ENCODE measurements around the gene THBS1. TPM values are rescaled to one million over a fixed set of nuclear protein-coding genes. Genes with fewer than 3 reads are reported as not detected.

THBS1 gene
- total and polyA plus RNA-seq, 4 experiments from 2014 or later = 0.77 to 7.6 (median 2.6) TPM

DNA sequence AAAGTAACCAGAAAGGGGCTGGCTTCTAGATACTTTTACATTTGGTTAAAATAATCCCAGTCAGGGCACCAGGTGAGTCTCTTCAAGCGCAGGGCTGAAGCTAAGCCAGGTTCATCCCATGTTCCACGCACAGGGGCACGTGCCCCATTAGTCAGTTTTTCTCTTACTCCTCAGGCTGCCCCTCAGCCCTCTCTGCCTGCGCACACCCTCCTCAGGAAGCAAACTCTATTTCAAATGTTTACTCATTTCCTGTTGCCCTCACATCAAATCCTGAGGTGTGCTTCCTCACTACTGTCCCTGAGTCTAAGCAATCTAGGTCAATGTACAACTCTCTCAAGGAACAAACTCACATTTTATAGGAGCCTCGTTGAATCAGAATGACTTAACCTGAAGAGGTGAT lies 48.5 kb downstream of the THBS1 start:
- CTCF ChIA-PET (ENCODE audit: partially characterized antibody) = interaction anchor here (0.7 to 4.5 kb wide), 13 partner anchors 12 to 813 kb away, joined by 3 to 35 read pairs (median 4); partner anchors contain the start of gene THBS1
- Mint-ChIP-seq H3K4me1 (peaks cover 57 to 70% (median 67%) of the 10 kb centered on the region in 4 donors), H3K9me3 (peaks cover 0 to 3% (median 0%) of the 10 kb centered on the region in 8 donors), H3K27me3 (no peaks in the 10 kb centered on the region), H3K36me3 (peaks cover 0 to 9% of the 10 kb centered on the region in 2 donors), H3K27ac (peak overlapping the region; percentile 96 to 99 (median 98)), H3K4me3 (peak overlapping the region in 7 of 8 donors; percentile 3 to 81 (median 66))
- POLR2A ChIA-PET (ENCODE audit: partially characterized antibody) = interaction anchor here (0.7 to 3.8 kb wide), 17 partner anchors 10 to 679 kb away, joined by 3 to 17 read pairs (median 4); partner anchors contain the start of genes FSIP1 and THBS1
- Histone ChIP-seq H3K9me3 (ENCODE audit: control insufficient read depth in 1 of 2, low read length in 2 of 2) (no peaks in the 10 kb centered on the region), H3K36me3 (ENCODE audit: insufficient read depth, low read length) (no peaks in the 10 kb centered on the region), H3K27ac (ENCODE audit: low read depth, low read length) (peak overlapping the region; percentile 62), H3K4me3 (ENCODE audit: low read length in 2 of 2) (peak overlapping the region in 1 of 2 donors; percentile 16), H3K4me1 (ENCODE audit: insufficient read depth, low read length) (peaks cover 72% of the 10 kb centered on the region), H3K27me3 (ENCODE audit: insufficient read depth, low read length) (no peaks in the 10 kb centered on the region)
- DNase-seq = peak; percentile 63 to 87 (median 76)
- intact Hi-C loops (cut with micrococcal nuclease) = loop anchor here (1.0 kb wide), 1 partner anchor 35 kb away; no protein-coding TSS in a partner anchor

DNA sequence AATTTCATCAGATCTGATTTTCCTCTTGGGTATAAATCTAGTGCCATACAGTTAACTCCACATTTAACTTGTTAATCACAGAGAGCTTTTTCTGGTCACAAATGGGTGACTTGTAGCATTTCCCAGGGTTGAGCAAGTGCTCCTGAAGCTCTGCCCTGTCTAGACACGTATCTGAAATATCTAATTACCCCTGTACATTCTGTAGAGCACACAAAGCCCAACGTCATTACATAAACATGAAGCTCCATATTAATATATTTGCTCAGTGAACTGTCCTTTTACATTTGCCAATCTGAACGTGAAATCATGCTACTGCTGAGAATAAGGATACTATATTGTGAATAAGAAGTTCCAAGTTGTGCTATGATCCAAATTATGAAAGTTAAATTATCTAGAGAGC lies 49.0 kb downstream of the THBS1 start:
- peak overlapping the region; percentile 62 for H3K27ac ChIP-seq (ENCODE audit: low read depth, low read length)
- ChIA-PET CTCF (ENCODE audit: partially characterized antibody) (interaction anchor here (0.7 to 4.5 kb wide), 12 partner anchors 11 to 127 kb away, joined by 3 to 35 read pairs (median 4); partner anchors contain the start of gene THBS1), POLR2A (ENCODE audit: partially characterized antibody) (interaction anchor here (0.7 to 3.8 kb wide), 15 partner anchors 11 to 679 kb away, joined by 3 to 17 read pairs (median 4); partner anchors contain the start of genes FSIP1 and THBS1)
- H3K27me3 ChIP-seq (ENCODE audit: insufficient read depth, low read length) = no peaks in the 10 kb centered on the region
- peaks cover 0 to 3% (median 0%) of the 10 kb centered on the region in 8 donors for H3K9me3 Mint-ChIP-seq
- no peaks in the 10 kb centered on the region for H3K36me3 ChIP-seq (ENCODE audit: insufficient read depth, low read length)
- peaks cover 51 to 65% (median 62%) of the 10 kb centered on the region in 4 donors for H3K4me1 Mint-ChIP-seq
- peak overlapping the region in 6 of 8 donors; percentile 40 to 81 (median 68) for H3K4me3 Mint-ChIP-seq
- H3K4me3 ChIP-seq (ENCODE audit: low read length in 2 of 2) = no peak overlapping the region
- peaks cover 67% of the 10 kb centered on the region for H3K4me1 ChIP-seq (ENCODE audit: insufficient read depth, low read length)
- H3K27me3 Mint-ChIP-seq = no peaks in the 10 kb centered on the region
- H3K27ac Mint-ChIP-seq = peak overlapping the region; percentile 96 to 99 (median 98)
- intact Hi-C loops (cut with micrococcal nuclease) = loop anchor here (1.0 kb wide), 1 partner anchor 36 kb away; no protein-coding TSS in a partner anchor
- H3K36me3 Mint-ChIP-seq = peaks cover 0 to 7% of the 10 kb centered on the region in 2 donors
- H3K9me3 ChIP-seq (ENCODE audit: control insufficient read depth in 1 of 2, low read length in 2 of 2) = no peaks in the 10 kb centered on the region
- DNase-seq = peak in 1 of 5 donors; percentile 12

DNA sequence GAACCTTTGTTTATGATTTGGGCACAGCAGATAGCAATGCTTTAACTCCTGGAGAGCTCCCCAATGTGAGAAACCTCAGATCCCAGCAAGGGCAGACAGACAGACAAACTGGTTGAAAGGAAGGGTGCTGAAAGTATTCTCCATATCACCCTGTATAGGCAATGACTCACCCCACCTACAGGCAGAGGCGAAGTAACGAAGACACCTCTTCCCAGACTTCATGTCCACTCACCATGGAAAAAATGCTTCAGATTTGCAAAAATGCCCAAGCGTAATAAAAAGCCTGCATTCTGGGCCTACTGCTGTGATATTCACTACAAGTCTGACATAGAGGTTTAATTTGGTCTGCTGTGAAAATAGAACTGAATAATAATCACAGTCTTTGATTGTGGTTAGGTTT lies 50.5 kb downstream of the THBS1 start:
- ChIA-PET CTCF (ENCODE audit: partially characterized antibody) (interaction anchor here (1.0 to 4.5 kb wide), 4 partner anchors 9 to 125 kb away, joined by 3 to 26 read pairs (median 4); no protein-coding TSS in a partner anchor), POLR2A (ENCODE audit: partially characterized antibody) (interaction anchor here (0.9 to 3.8 kb wide), 2 partner anchors 8 to 151 kb away, joined by 3 to 17 read pairs; partner anchors contain the start of gene FSIP1)
- H3K9me3 Mint-ChIP-seq = peaks cover 0 to 4% (median 0%) of the 10 kb centered on the region in 8 donors
- H3K4me3 Mint-ChIP-seq = peak overlapping the region in 3 of 8 donors; percentile 2 to 47 (median 6)
- intact Hi-C loops (cut with micrococcal nuclease) = no loop called here
- Histone ChIP-seq H3K4me3 (ENCODE audit: low read length in 2 of 2) (no peak overlapping the region), H3K4me1 (ENCODE audit: insufficient read depth, low read length) (peaks cover 52% of the 10 kb centered on the region), H3K9me3 (ENCODE audit: control insufficient read depth in 1 of 2, low read length in 2 of 2) (no peaks in the 10 kb centered on the region), H3K27me3 (ENCODE audit: insufficient read depth, low read length) (no peaks in the 10 kb centered on the region), H3K27ac (ENCODE audit: low read depth, low read length) (no peak overlapping the region), H3K36me3 (ENCODE audit: insufficient read depth, low read length) (no peaks in the 10 kb centered on the region)
- no peaks in the 10 kb centered on the region for H3K27me3 Mint-ChIP-seq
- peaks cover 0 to 4% of the 10 kb centered on the region in 2 donors for H3K36me3 Mint-ChIP-seq
- H3K4me1 Mint-ChIP-seq = peaks cover 40 to 50% (median 48%) of the 10 kb centered on the region in 4 donors
- peak in 1 of 5 donors; percentile 24 for DNase-seq
- peak overlapping the region; percentile 6 to 88 (median 62) for H3K27ac Mint-ChIP-seq

DNA sequence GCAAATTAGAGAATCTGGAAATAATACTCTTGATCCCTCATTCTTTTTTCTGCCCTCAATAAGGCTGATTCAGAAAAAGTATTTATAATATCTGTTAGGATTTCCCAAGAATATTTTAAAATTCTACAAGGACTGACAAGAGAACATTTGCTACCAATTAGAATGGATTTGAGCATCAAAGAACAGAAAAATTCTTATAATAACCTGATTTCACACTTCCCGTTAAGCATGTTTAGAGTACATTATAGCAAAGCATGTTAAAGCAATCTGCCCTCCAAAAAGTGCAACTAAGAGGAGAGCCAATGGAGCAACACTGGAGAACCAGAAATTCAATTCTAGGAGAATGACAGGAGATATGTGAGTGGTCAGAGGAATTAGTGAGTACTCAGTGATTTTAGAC lies 57.2 kb downstream of the THBS1 start:
- CTCF ChIA-PET (ENCODE audit: partially characterized antibody) = no interaction called here

DNA sequence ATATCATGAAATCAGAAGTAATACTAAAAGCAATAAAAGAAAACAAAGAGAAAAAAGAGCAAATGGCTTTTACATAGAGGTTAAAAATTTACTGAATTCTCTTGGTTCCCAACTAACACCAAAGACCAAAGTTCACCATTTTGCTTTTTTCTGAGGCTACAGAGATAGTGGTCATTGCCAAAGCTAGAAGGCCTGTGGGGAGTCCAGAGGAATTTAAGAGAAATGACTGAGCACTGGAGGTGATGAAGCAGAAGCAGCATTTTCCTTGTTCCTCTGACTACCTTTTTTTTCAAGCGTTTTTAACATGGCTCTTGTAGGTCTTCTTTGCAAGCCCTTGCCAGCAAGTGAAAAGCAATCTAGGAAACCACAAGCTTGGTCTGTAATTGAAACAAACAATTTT lies 58.2 kb downstream of the THBS1 start:
- CTCF ChIA-PET (ENCODE audit: partially characterized antibody) = no interaction called here
- H3K27me3 Mint-ChIP-seq = peaks cover 2 to 3% of the 10 kb centered on the region in 2 donors
- intact Hi-C loops (cut with micrococcal nuclease) = no loop called here
- no peak overlapping the region for H3K4me3 ChIP-seq (ENCODE audit: low read length in 2 of 2)
- no peaks in the 10 kb centered on the region for H3K27me3 ChIP-seq (ENCODE audit: insufficient read depth, low read length)
- H3K9me3 Mint-ChIP-seq = peaks cover 0 to 2% (median 0%) of the 10 kb centered on the region in 8 donors
- peaks cover 4 to 20% (median 10%) of the 10 kb centered on the region in 4 donors for H3K4me1 Mint-ChIP-seq
- no peak overlapping the region for H3K27ac Mint-ChIP-seq
- H3K36me3 Mint-ChIP-seq = no peaks in the 10 kb centered on the region
- no peaks in the 10 kb centered on the region for H3K36me3 ChIP-seq (ENCODE audit: insufficient read depth, low read length)
- POLR2A ChIA-PET (ENCODE audit: partially characterized antibody) = interaction anchor here (0.9 kb wide), 1 partner anchor 10 kb away, joined by 4 read pairs; no protein-coding TSS in a partner anchor
- peaks cover 20% of the 10 kb centered on the region for H3K4me1 ChIP-seq (ENCODE audit: insufficient read depth, low read length)
- no peak overlapping the region for H3K4me3 Mint-ChIP-seq
- H3K9me3 ChIP-seq (ENCODE audit: control insufficient read depth in 1 of 2, low read length in 2 of 2) = no peaks in the 10 kb centered on the region
- H3K27ac ChIP-seq (ENCODE audit: low read depth, low read length) = no peak overlapping the region
- no peak for DNase-seq

More for the DNA sequence above, 57.2 kb downstream of the THBS1 start:
- Mint-ChIP-seq H3K9me3 (peaks cover 0 to 2% (median 0%) of the 10 kb centered on the region in 8 donors), H3K4me1 (peaks cover 4 to 20% (median 10%) of the 10 kb centered on the region in 4 donors), H3K27ac (peak overlapping the region in 2 of 7 donors; percentile 52 to 58), H3K27me3 (peaks cover 2 to 3% of the 10 kb centered on the region in 2 donors), H3K36me3 (no peaks in the 10 kb centered on the region), H3K4me3 (no peak overlapping the region)
- Histone ChIP-seq H3K4me3 (ENCODE audit: low read length in 2 of 2) (no peak overlapping the region), H3K4me1 (ENCODE audit: insufficient read depth, low read length) (peaks cover 20% of the 10 kb centered on the region), H3K27me3 (ENCODE audit: insufficient read depth, low read length) (no peaks in the 10 kb centered on the region), H3K36me3 (ENCODE audit: insufficient read depth, low read length) (no peaks in the 10 kb centered on the region), H3K9me3 (ENCODE audit: control insufficient read depth in 1 of 2, low read length in 2 of 2) (no peaks in the 10 kb centered on the region), H3K27ac (ENCODE audit: low read depth, low read length) (no peak overlapping the region)
- DNase-seq = no peak
- POLR2A ChIA-PET (ENCODE audit: partially characterized antibody) = no interaction called here
- intact Hi-C loops (cut with micrococcal nuclease) = no loop called here

DNA sequence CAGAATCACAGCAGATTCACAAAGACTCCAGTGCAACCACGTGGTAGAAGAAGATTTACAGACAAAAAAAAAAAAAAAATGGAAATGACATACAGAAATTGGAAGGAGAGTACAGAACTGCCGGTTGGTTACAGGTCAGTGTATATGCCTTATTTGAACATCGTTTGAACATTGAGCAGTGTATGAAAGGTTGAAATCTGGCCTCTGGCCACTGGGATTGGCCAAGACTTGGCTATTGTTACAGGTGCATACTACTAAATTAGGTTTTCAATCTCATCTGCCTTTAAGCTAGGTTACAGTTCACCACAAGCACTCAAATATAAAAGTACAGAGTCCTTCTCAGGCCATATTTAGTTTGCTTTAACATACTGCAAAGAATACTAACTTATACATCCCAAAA lies 59.8 kb downstream of the THBS1 start:
- DNase-seq = no peak
- peak overlapping the region; percentile 34 for H3K27ac ChIP-seq (ENCODE audit: low read depth, low read length)
- peaks cover 0 to 2% (median 0%) of the 10 kb centered on the region in 8 donors for H3K9me3 Mint-ChIP-seq
- intact Hi-C loops (cut with micrococcal nuclease) = loop anchor here (2.0 kb wide), 1 partner anchor 16 kb away; no protein-coding TSS in a partner anchor
- ChIA-PET POLR2A (ENCODE audit: partially characterized antibody) (interaction anchor here (1.8 to 4.0 kb wide), 2 partner anchors 11 to 16 kb away, joined by 8 to 29 read pairs; no protein-coding TSS in a partner anchor), CTCF (ENCODE audit: partially characterized antibody) (interaction anchor here (1.1 to 2.2 kb wide), 5 partner anchors 11 to 117 kb away, joined by 3 to 8 read pairs (median 3); no protein-coding TSS in a partner anchor)
- no peaks in the 10 kb centered on the region for H3K27me3 ChIP-seq (ENCODE audit: insufficient read depth, low read length)
- H3K27me3 Mint-ChIP-seq = peaks cover 2 to 3% of the 10 kb centered on the region in 2 donors
- H3K36me3 ChIP-seq (ENCODE audit: insufficient read depth, low read length) = no peaks in the 10 kb centered on the region
- no peaks in the 10 kb centered on the region for H3K9me3 ChIP-seq (ENCODE audit: control insufficient read depth in 1 of 2, low read length in 2 of 2)
- no peak overlapping the region for H3K4me3 ChIP-seq (ENCODE audit: low read length in 2 of 2)
- peak overlapping the region in 4 of 7 donors; percentile 8 to 92 (median 64) for H3K27ac Mint-ChIP-seq
- H3K4me3 Mint-ChIP-seq = peak overlapping the region in 3 of 8 donors; percentile 17 to 40 (median 26)
- no peaks in the 10 kb centered on the region for H3K36me3 Mint-ChIP-seq
- peaks cover 4 to 24% (median 11%) of the 10 kb centered on the region in 4 donors for H3K4me1 Mint-ChIP-seq
- H3K4me1 ChIP-seq (ENCODE audit: insufficient read depth, low read length) = peaks cover 20% of the 10 kb centered on the region

Data from CD4-positive, alpha-beta memory T cell (primary cell).